ENCODE results near the gene PGLYRP3.
"Not testable (repeated sequence)": the region's sequence is repeated elsewhere in the genome, so short reads cannot be mapped to it uniquely, and the experiment has no call there.

The PGLYRP3 gene

DNA sequence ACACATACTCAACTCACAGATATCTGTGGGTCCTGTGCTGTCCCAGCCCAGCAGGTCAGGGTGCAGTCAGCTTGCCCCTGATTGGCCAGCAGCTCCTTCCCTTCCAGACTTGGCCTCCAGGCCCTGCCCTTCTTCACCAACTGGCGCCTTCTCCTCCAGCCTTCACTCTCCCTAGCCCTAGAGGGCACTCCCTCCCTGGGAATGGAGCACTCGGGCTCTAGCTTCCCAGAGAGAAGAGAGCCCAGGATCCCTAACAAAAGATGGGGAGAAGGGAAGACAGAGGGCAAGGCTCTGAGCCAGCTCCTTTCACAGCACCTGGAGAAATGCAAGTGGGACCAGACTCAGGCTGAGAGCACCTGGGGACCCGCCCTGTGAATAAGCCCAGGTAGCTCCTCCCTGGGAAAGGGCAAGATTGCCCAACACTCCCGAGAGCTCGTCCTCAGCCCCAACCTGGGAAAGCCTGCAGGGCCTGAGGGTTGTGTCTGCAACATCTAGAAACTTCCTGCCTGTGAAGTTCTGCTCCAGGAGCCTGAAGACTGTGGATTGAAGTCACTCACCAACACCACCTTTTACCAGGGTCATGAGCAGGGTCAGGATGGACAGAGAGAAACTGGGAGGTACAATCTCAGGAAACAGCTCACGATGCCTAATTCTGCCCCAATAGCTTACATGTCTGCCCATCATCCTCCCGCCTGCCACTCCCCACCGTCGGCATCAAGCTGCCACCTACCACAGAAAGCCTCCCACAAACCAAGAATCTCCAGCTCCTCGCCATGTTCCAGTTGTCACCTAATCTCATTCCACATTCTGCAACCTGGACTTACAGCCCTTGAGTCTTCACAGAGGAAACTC is 36.0 kb upstream of the PGLYRP3 start, which contains the start of gene PGLYRP4:
Gene PGLYRP4 (minus strand): TSS at position 331 of the 852 bp plus-strand sequence. CDS start 909 bp downstream, outside the sequence.
- FAIRE-seq, result no peak

DNA sequence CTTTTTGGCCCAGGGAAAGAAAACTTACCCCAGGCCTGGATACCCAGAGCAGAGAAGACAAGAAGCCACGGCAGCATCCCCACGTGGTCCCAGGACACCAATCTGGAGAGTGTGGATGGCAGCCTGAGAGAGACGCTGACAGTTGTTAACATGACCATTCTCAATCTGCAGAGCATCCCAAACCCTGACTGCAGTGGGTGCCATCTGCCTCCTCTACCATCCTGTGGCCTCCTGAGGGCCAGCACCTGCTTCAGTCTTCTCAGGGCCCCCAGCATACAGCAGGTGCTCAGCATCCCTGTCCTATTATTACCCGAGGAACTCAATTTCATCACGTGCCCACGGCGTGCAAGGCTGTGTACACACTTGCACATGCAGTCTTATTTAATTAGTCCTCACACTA is 35.1 kb upstream of the PGLYRP3 start:
- no peak for FAIRE-seq

GRCh38 chr1:153347049-153347448 is 34.3 kb upstream of the PGLYRP3 start:
- not testable (repeated sequence) for FAIRE-seq

DNA sequence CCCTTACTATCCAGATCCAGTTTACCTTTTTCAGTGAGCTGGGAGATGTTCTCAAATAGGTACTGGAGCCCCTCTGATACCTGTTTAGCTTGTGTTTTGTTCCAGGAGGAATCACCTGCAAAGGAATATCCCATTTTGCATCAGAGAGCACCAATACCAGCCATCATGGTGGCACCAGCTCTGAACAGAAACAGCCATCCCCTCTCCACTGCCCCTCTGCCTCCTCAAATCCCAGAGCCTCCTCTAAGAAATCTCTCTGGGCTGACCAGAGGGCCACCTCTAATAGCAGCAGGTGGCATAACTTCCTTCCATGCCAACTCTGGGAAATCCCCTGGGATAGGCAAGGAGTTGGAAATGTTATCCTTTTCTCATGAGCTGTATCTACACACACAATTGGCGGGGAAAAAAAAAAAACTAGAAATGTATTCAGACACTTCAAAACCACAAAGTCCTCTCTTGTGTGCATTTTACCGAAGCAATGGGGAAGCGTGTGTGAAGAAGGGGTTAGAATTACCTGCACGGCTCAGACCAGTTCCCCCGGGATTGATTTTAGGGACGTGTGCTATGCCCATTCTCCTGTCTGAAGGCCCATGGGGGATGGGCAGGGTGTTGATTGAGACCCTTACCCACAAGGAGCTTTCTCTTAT is 33.4 kb upstream of the PGLYRP3 start:
- FAIRE-seq, result no peak

DNA sequence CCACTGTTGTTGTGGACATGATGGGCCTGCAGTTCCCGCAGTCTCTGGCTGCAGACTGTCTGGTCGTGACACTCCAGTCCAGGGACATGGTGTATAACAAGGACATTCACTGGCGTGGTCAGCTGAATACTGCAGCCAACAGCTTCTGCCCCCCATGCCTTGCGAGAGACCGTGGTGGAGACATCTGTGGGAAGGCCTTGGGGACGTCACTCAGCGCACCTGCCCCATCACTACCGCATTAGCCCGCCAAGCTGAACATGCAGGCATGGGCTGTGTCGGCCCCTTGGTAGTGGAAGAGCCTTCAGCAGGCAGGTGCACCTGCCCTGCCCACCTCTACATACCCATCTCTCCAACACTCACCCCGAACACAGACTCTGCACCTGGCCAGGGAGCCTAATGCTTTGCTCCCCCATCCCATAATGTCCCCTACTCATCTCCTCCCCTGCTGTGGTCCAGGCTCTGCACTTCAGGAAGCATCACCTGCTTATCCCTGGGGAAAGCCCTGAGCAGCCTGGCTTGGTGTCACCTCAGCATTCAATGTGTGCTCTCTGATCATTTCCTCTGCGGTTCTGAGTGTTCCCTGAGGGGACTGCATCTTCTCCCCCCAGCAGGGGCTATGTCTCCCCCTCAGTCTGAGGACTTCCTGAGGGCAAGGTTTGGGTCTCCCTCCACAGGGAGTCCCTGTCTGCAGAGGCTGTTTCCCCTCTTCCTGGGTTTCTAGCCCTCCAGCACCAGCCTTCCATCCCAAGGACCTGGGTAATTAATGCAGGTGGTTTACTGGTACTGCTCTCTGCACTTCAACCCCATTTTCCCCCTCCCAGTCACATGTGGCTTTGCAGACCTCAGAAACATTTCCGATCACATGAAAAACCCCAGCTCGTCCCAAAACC is 32.7 kb upstream of the PGLYRP3 start:
- FAIRE-seq, result no peak

- no peak for FAIRE-seq
These were observed 31.9 kb upstream of the PGLYRP3 start for GRCh38 chr1:153344718-153345025.

DNA sequence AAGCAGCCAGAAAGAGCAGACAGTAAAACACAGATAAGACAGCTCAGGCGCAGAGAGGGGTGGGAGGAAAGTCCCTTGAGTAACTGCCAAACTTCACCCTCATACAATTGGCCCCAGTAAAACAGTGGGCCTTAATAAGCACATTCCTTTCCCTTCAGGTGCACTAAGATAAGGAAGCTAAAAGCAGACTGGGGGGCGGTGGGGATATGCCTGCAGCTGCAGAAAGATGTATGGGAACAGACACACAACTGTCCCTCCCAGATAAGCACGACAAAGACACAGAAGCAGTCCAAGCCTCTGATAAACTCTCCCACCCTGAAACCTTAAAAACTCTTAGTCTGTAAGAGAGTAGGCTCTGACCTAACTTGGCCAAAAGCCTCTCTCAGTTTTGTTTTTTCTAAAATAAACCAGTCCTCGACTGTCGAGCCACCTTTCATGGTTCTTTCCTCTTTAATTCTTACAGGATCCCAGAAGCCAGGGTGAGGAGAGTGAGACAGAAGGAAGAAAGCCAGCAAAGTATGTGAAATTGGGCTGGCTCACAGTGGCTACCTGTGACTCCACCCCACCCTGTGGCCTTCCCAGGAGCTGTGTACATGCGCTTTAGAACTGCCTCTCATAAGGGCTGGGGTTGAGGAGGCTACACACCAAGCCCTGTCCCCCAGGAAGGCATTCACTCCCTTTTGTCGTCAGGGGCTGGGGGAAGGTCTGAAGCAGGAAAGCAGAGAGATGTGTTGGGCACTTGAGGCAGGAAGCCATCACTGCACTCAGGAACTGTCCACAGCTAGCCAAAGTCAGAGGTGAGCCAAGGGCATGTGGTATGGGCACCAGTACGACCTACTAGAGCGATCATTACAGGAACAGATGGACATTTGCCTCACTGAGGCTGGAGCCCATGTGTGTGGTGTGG is 31.3 kb upstream of the PGLYRP3 start:
- FAIRE-seq, result no peak

DNA sequence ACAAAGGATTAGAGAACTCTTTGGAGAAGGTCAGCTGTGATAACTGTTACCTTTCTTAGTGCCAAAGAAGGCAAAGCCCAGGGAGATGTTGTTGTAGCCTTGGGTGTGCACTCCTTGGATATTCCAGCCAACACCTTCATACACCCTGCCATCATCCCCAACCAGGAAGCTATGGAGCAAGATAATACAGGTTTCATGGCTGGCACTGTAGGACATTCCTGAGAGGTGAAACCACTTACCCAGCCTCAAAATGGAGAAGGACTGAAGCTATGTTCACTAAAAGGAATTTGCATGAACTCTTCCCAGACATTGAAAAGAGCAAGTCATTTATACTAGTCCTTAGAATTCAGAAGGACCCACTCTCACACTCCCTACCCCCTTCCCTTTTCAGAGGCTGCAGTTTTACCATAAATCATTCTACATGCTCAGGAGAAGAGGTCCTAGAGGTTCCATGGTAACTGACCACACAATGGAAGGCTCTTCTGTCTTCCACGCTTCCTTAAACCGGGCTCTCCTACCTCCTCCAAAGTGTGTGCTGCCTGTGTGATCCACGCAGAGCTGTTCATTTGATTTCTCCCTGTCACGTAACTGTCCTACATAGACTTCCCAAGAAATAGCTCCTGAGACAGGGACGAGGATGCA is 30.4 kb upstream of the PGLYRP3 start:
- no peak for FAIRE-seq

GRCh38 chr1:153342178-153342577 is 29.4 kb upstream of the PGLYRP3 start:
- no peak for FAIRE-seq

DNA sequence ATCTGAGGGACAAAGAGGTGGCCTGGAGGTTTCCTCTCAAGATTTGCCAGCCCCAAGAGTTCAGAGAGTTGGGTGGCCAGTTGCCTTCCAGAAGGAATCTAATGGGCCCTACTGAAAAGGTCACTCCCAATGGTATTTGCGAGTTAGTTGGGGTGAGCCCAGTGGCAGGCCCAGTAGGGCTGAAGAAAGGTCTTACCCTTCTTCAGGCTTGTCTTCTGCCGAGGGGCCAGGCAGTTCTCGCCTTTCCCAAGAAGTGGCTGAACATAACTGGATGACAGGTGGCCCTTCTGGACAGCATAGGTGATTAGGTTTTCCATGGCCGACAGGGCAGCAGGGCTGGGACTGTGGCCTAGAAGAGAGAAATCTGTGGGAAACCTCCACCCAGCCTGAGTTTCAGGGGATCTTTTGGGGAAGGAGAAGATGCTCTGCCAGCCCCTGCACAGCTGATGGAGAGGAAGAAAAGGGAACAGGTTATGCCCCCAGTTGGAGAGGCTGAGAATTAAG is 28.7 kb upstream of the PGLYRP3 start:
- no peak for FAIRE-seq

DNA sequence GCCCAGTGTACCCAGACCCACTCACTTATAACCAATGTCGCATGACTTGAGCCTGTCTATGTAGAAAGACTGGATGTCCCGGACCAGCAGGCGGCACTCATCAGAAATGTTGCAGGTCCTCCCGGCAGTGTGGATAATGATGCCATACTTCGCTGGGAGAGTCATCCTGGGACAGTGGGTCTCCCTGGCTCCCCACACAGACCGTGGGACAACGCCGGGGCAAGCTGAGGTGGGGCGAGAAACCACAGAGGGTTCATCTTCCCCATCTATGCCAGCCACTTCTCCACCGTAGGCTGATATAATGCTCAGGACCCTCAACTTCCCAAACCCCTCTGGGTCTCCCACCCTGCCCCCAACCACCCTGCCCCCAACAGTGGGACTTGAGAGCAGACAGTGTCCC is 27.6 kb upstream of the PGLYRP3 start:
- no peak for FAIRE-seq

DNA sequence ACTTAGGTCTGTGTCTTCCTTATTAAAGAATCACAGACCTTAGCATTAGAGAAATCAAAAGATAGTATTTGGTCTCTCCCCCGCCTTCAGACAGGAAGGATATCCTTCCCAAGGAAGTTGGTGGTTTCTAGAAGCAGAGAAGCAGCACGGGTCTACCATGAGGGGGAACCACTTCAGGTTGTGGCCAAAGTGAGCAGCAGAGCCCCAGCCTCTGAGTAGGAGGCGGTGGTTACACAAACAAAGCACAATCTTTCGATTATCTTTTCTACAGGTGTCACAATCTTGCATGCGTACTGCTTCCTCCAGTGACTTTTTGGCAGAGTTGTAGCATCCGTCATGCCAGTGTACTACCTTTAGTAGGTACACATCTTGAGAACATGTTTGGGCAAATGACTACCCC is 27.1 kb upstream of the PGLYRP3 start:
- FAIRE-seq, result no peak

DNA sequence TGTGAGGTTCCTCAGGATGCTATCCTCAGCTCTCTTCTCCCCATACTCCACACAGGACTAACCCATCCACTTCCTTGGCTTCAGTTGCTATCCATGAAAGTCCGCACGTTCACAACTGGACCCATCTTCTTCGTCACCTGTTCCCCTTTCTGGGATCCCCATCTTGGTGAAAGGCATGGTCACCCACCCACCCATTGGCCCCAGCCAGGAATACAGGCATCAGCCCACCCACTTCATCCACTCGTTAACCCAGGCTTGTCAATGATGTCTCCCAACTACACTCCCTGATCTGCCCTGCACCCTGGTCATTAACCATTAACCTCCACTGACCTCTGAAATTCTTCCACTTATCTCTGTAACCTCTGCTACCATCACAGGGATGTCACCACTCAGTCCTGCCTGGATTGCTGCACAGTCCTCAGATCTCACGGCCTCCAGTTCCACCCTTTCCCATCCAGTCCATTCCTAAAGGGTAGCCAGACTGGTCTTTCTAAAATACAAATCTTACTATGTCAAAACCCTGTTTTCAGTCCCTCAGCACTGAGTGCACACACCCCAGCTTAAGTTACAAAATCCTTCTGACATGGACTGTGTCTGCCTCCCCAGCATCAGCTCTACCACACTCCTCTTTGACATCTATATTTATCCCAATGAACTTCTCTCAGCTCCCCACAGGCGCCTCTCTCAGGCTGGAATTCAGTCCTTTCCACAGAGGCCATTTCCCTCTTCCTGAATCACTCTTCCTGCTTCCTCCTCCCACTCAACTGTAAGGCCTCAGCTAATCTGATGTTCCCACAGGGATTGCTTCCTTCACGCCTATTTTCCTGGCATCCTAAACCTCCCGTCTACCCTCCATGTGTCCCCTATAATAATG is 25.5 kb upstream of the PGLYRP3 start:
- no peak for FAIRE-seq

DNA sequence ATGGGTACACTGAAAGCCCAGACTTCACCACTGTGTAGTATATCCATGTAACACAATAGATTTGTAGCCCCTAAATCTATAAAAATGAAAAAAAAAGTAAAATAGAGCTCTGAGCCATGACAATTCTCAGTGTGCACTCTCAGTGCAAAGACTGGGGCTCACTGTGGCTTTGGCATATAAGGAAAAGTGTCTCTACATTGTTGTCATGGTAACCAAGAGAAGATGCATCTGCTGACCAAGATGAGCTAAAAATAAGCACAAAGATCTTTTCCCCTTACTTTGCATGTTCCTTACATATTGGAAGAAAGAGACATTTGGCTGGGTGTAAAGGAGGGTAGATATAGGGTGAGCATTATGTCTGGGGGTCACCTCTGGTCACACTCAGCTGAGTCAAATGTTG is 23.9 kb upstream of the PGLYRP3 start:
- no peak for FAIRE-seq

DNA sequence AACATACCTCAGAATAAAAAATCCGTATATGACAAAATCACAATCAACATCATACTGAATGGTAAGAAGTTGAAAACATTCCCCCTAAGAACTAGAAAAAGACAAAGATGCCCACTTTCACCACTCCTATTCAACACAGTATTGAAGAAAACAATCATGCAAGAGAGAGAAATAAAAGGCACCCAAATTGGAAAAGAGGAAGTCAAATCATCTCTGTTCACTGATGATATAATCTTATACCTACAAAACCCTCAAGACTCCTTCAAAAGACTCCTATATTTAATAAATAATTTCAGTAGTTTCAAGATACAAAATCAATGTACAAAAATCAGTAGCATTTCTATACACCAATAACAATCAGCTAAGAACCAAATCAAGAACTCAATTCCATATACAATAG is 21.1 kb upstream of the PGLYRP3 start:
- no peak for FAIRE-seq

- no peak for FAIRE-seq
These were observed 12.2 kb upstream of the PGLYRP3 start for GRCh38 chr1:153324912-153325311.

GRCh38 chr1:153322568-153322967 is 9.8 kb upstream of the PGLYRP3 start:
- no peak for FAIRE-seq

DNA sequence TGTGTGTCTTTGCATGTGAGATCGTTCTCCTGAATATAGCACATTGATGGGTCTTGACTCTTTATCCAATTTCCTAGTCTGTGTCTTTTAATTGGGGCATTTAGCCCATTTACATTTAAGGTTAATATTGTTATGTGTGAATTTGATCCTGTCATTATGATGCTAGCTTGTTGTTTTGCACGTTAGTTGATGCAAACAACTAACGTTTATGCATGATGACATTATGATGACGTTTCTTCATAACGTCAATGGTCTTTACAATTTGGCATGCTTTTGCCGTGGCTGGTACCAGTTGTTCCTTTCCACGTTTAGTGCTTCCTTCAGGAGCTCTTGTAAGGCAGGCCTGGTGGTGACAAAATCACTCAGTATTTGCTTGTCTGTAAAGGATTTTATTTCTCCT is 5.4 kb upstream of the PGLYRP3 start:
- FAIRE-seq, result not testable (repeated sequence)

GRCh38 chr1:153316013-153316412 is 3.3 kb upstream of the PGLYRP3 start:
- FAIRE-seq, result not testable (repeated sequence)

- FAIRE-seq, result not testable (repeated sequence)
These were observed 1.6 kb upstream of the PGLYRP3 start for GRCh38 chr1:153314388-153314787.

Measured in endometrium (tissue), 2 donors.